Natural killer cell (primary cell): ENCODE results near the gene CPEB3. TPM values are rescaled to one million over a fixed set of nuclear protein-coding genes. Genes with fewer than 3 reads are reported as not detected.

Experiments
- ATAC-seq, 3 donors: fragments of 150-1000 bp in 2 of 3; fragments of 200-7000 bp in 1 of 3; cut with Tn5 transposase; 1 replicate in 1 of 3; 2 replicates in 2 of 3; pipeline ENCODE4 v1.10.0; 2021; ENCODE audit warnings: mild to moderate bottlenecking in 2 of 3, moderate library complexity in 2 of 3
- DNase-seq, 2 donors: peaks; one replicate each; pipeline versions ENCODE4 v3.0.0 to v3.0.0-alpha.2; 2013 to 2021; ENCODE audit warnings: mixed read lengths in 1 of 2
- H3K27ac ChIP-seq: one replicate; pipeline ENCODE4 v1.5.1; 2013; ENCODE audit warnings: mild to moderate bottlenecking, low read length
- H3K27me3 ChIP-seq: one replicate; pipeline ENCODE4 v1.6.1; 2013; ENCODE audit warnings: low read length; ENCODE audit not compliant: control insufficient read depth, insufficient read depth
- H3K36me3 ChIP-seq: one replicate; pipeline ENCODE4 v1.6.1; 2013; ENCODE audit warnings: low read length; ENCODE audit not compliant: control insufficient read depth, insufficient read depth
- H3K4me1 ChIP-seq: one replicate; pipeline ENCODE4 v1.6.1; 2013; ENCODE audit warnings: low read length; ENCODE audit not compliant: control insufficient read depth, insufficient read depth
- H3K4me3 ChIP-seq: one replicate; pipeline ENCODE4 v1.5.1; 2013; ENCODE audit warnings: low read length
- H3K9me3 ChIP-seq: one replicate; pipeline ENCODE4 v1.6.1; 2013; ENCODE audit warnings: low read length; ENCODE audit not compliant: control insufficient read depth, insufficient read depth
- H3K27ac Mint-ChIP-seq, 2 donors: one replicate each; pipeline ENCODE4 v1.8.0; 2022; ENCODE audit warnings: mild to moderate bottlenecking in 2 of 2, mixed read lengths in 2 of 2, moderate library complexity in 1 of 2
- H3K27me3 Mint-ChIP-seq, 2 donors: one replicate each; pipeline ENCODE4 v1.8.0; 2022; ENCODE audit warnings: low read depth in 2 of 2, mixed read lengths in 2 of 2
- H3K36me3 Mint-ChIP-seq: one replicate; pipeline ENCODE4 v1.8.0; 2022; ENCODE audit warnings: mixed read lengths
- H3K4me1 Mint-ChIP-seq, 2 donors: one replicate each; pipeline ENCODE4 v1.8.0; 2022; ENCODE audit warnings: mixed read lengths in 2 of 2
- H3K4me3 Mint-ChIP-seq: one replicate; pipeline ENCODE4 v1.8.0; 2022; ENCODE audit warnings: mild to moderate bottlenecking, moderate library complexity, mixed read lengths
- H3K9me3 Mint-ChIP-seq, 2 donors: one replicate each; pipeline ENCODE4 v1.8.0; 2022; ENCODE audit warnings: mixed read lengths in 2 of 2
- WGBS: methylation state at CpG from one replicate; pipeline ENCODE4 v1.1.7; 2013; ENCODE audit warnings: missing lambda C conversion rate; ENCODE audit not compliant: insufficient coverage; 5-methylcytosine and 5-hydroxymethylcytosine counted together
- intact Hi-C: fragments of 100-400 bp; cut with micrococcal nuclease; formaldehyde crosslinking; loops from one replicate; pipeline ENCODE4 v1.14.2; 2022
- total RNA-seq, 4 donors: library from RNA; stranded (reverse); fragments of 120-200 nt in 1 of 4; gene quantifications; one replicate each; pipeline versions ENCODE4 v1.2.3 to v1.2.4, GENCODE V29; 2013 to 2022
- TF ChIP-seq, protein P1 (sequence below): fragments of 200-600 bp; IDR thresholded peaks from one replicate; pipeline ENCODE4 v1.8.0; 2022; ENCODE audit warnings: antibody characterized with exemption

Gene CPEB3
- total RNA-seq, 3 donors from 2014 or later (not counting 1 experiment from before 2014, with no cell fraction given) = 3.6 to 6.9 (median 5.4) TPM

GRCh38 chr10:92062273-92062672, 228.6 kb downstream of the CPEB3 start:
- WGBS = no CpG with 5 or more reads among the region's 1 CpG
- Mint-ChIP-seq H3K9me3 (no peaks in the 10 kb centered on the region), H3K36me3 (no peaks in the 10 kb centered on the region), H3K27ac (no peak overlapping the region), H3K4me3 (no peak overlapping the region), H3K4me1 (no peaks in the 10 kb centered on the region), H3K27me3 (no peaks in the 10 kb centered on the region)
- Histone ChIP-seq H3K4me1 (no peaks in the 10 kb centered on the region), H3K27me3 (no peaks in the 10 kb centered on the region), H3K36me3 (no peaks in the 10 kb centered on the region), H3K4me3 (no peak overlapping the region), H3K9me3 (no peaks in the 10 kb centered on the region), H3K27ac (no peak overlapping the region)
- TF ChIP-seq, protein P1, sequence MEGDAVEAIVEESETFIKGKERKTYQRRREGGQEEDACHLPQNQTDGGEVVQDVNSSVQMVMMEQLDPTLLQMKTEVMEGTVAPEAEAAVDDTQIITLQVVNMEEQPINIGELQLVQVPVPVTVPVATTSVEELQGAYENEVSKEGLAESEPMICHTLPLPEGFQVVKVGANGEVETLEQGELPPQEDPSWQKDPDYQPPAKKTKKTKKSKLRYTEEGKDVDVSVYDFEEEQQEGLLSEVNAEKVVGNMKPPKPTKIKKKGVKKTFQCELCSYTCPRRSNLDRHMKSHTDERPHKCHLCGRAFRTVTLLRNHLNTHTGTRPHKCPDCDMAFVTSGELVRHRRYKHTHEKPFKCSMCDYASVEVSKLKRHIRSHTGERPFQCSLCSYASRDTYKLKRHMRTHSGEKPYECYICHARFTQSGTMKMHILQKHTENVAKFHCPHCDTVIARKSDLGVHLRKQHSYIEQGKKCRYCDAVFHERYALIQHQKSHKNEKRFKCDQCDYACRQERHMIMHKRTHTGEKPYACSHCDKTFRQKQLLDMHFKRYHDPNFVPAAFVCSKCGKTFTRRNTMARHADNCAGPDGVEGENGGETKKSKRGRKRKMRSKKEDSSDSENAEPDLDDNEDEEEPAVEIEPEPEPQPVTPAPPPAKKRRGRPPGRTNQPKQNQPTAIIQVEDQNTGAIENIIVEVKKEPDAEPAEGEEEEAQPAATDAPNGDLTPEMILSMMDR = no peak
- DNase-seq (no peak), ATAC-seq (no peak)
- intact Hi-C loops = no loop called here

GRCh38 chr10:92054807-92055206, 236.1 kb downstream of the CPEB3 start:
- Mint-ChIP-seq H3K4me1 (peaks cover 0 to 6% of the 10 kb centered on the region in 2 donors), H3K36me3 (no peaks in the 10 kb centered on the region), H3K4me3 (no peak overlapping the region), H3K27ac (no peak overlapping the region), H3K27me3 (no peaks in the 10 kb centered on the region), H3K9me3 (no peaks in the 10 kb centered on the region)
- no peaks in the 10 kb centered on the region for H3K4me1 ChIP-seq
- TF ChIP-seq, protein P1 = no peak
- H3K27me3 ChIP-seq = no peaks in the 10 kb centered on the region
- H3K9me3 ChIP-seq = no peaks in the 10 kb centered on the region
- no peak overlapping the region for H3K27ac ChIP-seq
- ATAC-seq (no peak), DNase-seq (no peak)
- H3K4me3 ChIP-seq = no peak overlapping the region
- H3K36me3 ChIP-seq = no peaks in the 10 kb centered on the region
- intact Hi-C loops = no loop called here

GRCh38 chr10:92052741-92053140, 238.1 kb downstream of the CPEB3 start:
- Mint-ChIP-seq H3K4me3 (no peak overlapping the region), H3K36me3 (no peaks in the 10 kb centered on the region), H3K27ac (no peak overlapping the region), H3K9me3 (no peaks in the 10 kb centered on the region), H3K27me3 (no peaks in the 10 kb centered on the region), H3K4me1 (peaks cover 8 to 14% of the 10 kb centered on the region in 2 donors)
- H3K9me3 ChIP-seq = no peaks in the 10 kb centered on the region
- DNase-seq = no peak
- H3K4me3 ChIP-seq = no peak overlapping the region
- H3K36me3 ChIP-seq = no peaks in the 10 kb centered on the region
- peaks cover 5% of the 10 kb centered on the region for H3K4me1 ChIP-seq
- 85% methylated on average over 4 of the region's 5 CpGs for WGBS
- no peaks in the 10 kb centered on the region for H3K27me3 ChIP-seq
- TF ChIP-seq, protein P1 = no peak
- ATAC-seq = no peak
- intact Hi-C loops = no loop called here
- no peak overlapping the region for H3K27ac ChIP-seq

DNA sequence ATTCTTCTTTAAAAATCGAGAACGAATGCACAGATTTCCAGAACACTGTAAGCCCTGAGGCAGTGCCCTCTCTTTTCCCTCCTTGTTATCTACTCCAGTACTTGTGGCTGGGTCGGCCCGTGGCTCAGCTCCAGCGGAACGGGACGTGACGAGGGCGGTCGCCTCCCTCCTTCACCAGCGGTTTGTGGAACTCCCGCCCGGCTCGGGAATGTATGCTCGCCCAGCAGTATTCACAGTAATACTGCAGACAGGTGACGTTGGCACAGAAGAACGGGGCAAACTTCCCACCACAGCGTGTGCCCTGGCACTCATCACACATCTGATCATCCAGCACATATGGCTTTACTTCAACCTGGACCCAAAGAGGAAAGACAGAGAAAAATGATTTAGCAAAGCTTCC, 238.8 kb downstream of the CPEB3 start:
- intact Hi-C loops = no loop called here

More for the DNA sequence above, 238.8 kb downstream of the CPEB3 start:
- DNase-seq (no peak), ATAC-seq (no peak)
- peaks cover 11 to 17% of the 10 kb centered on the region in 2 donors for H3K4me1 Mint-ChIP-seq
- no peaks in the 10 kb centered on the region for H3K27me3 Mint-ChIP-seq
- WGBS = 95% methylated on average over 18 of the region's 18 CpGs
- H3K4me1 ChIP-seq = peaks cover 7% of the 10 kb centered on the region
- no peaks in the 10 kb centered on the region for H3K27me3 ChIP-seq
- H3K27ac Mint-ChIP-seq = no peak overlapping the region
- H3K4me3 ChIP-seq = no peak overlapping the region
- H3K4me3 Mint-ChIP-seq = no peak overlapping the region
- H3K36me3 Mint-ChIP-seq = no peaks in the 10 kb centered on the region
- H3K9me3 Mint-ChIP-seq = no peaks in the 10 kb centered on the region
- H3K36me3 ChIP-seq = no peaks in the 10 kb centered on the region
- TF ChIP-seq, protein P1 = no peak
- no peak overlapping the region for H3K27ac ChIP-seq
- H3K9me3 ChIP-seq = no peaks in the 10 kb centered on the region
